B cell (primary cell): ENCODE measurements around the gene TTYH3.

Source experiments
- CTCF ChIP-seq: fragments of 200-600 bp; IDR thresholded peaks from one replicate; pipeline ENCODE4 v1.8.0; 2022; ENCODE audit warnings: antibody characterized with exemption, mild to moderate bottlenecking
- EZH2 ChIP-seq: IDR thresholded peaks from 2 replicates; pipeline ENCODE4 v1.6.1; 2012; ENCODE audit warnings: borderline replicate concordance, low read depth, mild to moderate bottlenecking, moderate library complexity, low read length; ENCODE audit not compliant: insufficient read depth, poor library complexity, severe bottlenecking

DNA sequence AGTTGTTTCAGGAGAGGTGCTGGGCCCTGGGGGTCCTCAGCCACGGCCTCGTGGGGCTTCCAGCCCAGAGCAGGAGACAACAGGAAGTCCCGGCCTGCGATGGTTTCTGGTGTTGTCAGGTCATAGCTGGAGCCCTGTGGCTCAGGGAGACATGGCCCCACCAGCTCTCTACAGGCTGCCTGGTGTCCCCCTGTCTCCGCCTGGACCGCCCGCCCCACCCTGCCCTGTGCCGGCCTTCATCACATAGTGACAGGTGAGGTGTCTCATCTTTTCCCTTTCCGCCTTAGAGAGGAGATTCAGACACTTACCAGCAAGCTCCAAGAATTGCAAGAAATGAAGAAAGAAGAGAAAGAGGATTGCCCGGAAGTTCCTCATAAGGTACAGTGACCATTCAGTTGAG lies 37.2 kb upstream of the TTYH3 start:
- no peak for TF ChIP-seq CTCF
- no peak for TF ChIP-seq EZH2
